ENCODE results near the gene RGS16. TPM values are rescaled to one million over a fixed set of nuclear protein-coding genes. Genes with fewer than 3 reads are reported as not detected.

The RGS16 gene
- total RNA-seq, 1 donor from 2014 or later = 1.0 TPM

- intact Hi-C loops (cut with DNase I) = no loop called here
- DNase-seq (no peak), ATAC-seq (ENCODE audit: poor library complexity) (no peak)
Measured at GRCh38 chr1:182631954-182632353, 27.8 kb upstream of the RGS16 start.

- ATAC-seq (ENCODE audit: poor library complexity) = no peak
- intact Hi-C loops (cut with DNase I) = no loop called here
- DNase-seq = no peak
Measured at GRCh38 chr1:182631053-182631677, 27.0 kb upstream of the RGS16 start.

GRCh38 chr1:182630586-182630985 is 26.4 kb upstream of the RGS16 start:
- ATAC-seq (ENCODE audit: poor library complexity) = no peak
- DNase-seq = no peak
- intact Hi-C loops (cut with DNase I) = no loop called here

GRCh38 chr1:182629499-182630096 is 25.4 kb upstream of the RGS16 start:
- ATAC-seq (ENCODE audit: poor library complexity) (no peak), DNase-seq (no peak)
- intact Hi-C loops (cut with DNase I) = no loop called here

- ATAC-seq (ENCODE audit: poor library complexity) = peak; percentile 55
- no peak for DNase-seq
- intact Hi-C loops (cut with DNase I) = no loop called here
Measured at GRCh38 chr1:182629080-182629479, 24.9 kb upstream of the RGS16 start.

GRCh38 chr1:182628657-182629056 is 24.5 kb upstream of the RGS16 start:
- DNase-seq (no peak), ATAC-seq (ENCODE audit: poor library complexity) (no peak)
- intact Hi-C loops (cut with DNase I) = no loop called here

GRCh38 chr1:182627622-182628021 is 23.4 kb upstream of the RGS16 start:
- ATAC-seq (ENCODE audit: poor library complexity) (no peak), DNase-seq (no peak)
- intact Hi-C loops (cut with DNase I) = no loop called here

- DNase-seq (no peak), ATAC-seq (ENCODE audit: poor library complexity) (no peak)
- intact Hi-C loops (cut with DNase I) = no loop called here
Measured at GRCh38 chr1:182626527-182626926, 22.3 kb upstream of the RGS16 start.

- ATAC-seq (ENCODE audit: poor library complexity) (no peak), DNase-seq (no peak)
- intact Hi-C loops (cut with DNase I) = no loop called here
Measured at GRCh38 chr1:182625719-182626504, 21.7 kb upstream of the RGS16 start.

GRCh38 chr1:182625024-182625423 is 20.8 kb upstream of the RGS16 start:
- DNase-seq (no peak), ATAC-seq (ENCODE audit: poor library complexity) (no peak)
- intact Hi-C loops (cut with DNase I) = no loop called here

- no peak for DNase-seq
- no peak for ATAC-seq (ENCODE audit: poor library complexity)
- intact Hi-C loops (cut with DNase I) = no loop called here
Measured at GRCh38 chr1:182624577-182624976, 20.4 kb upstream of the RGS16 start.

- intact Hi-C loops (cut with DNase I) = no loop called here
- peak; percentile 81 for ATAC-seq (ENCODE audit: poor library complexity)
- no peak for DNase-seq
Measured at GRCh38 chr1:182622901-182623528, 18.8 kb upstream of the RGS16 start.

GRCh38 chr1:182621906-182622305 is 17.7 kb upstream of the RGS16 start:
- DNase-seq (no peak), ATAC-seq (ENCODE audit: poor library complexity) (no peak)
- intact Hi-C loops (cut with DNase I) = no loop called here

GRCh38 chr1:182620924-182621585 is 16.9 kb upstream of the RGS16 start:
- no peak for DNase-seq
- no peak for ATAC-seq (ENCODE audit: poor library complexity)
- intact Hi-C loops (cut with DNase I) = no loop called here

- ATAC-seq (ENCODE audit: poor library complexity) = no peak
- intact Hi-C loops (cut with DNase I) = no loop called here
- DNase-seq = no peak
Measured at GRCh38 chr1:182617734-182618351, 13.7 kb upstream of the RGS16 start.

GRCh38 chr1:182617014-182617429 is 12.8 kb upstream of the RGS16 start:
- no peak for ATAC-seq (ENCODE audit: poor library complexity)
- intact Hi-C loops (cut with DNase I) = no loop called here

GRCh38 chr1:182616130-182617013 is 12.2 kb upstream of the RGS16 start:
- intact Hi-C loops (cut with DNase I) = no loop called here
- ATAC-seq (ENCODE audit: poor library complexity) (peak; percentile 62), DNase-seq (peak; percentile 89)

More at GRCh38 chr1:182617014-182617429, 12.8 kb upstream of the RGS16 start:
- DNase-seq = no peak

Measured in Right ventricle myocardium superior (tissue), 1 donor.